Activated naive CD8-positive, alpha-beta T cell treated with anti-CD3 and anti-CD28 coated beads, Interleukin-2, amount 10 ng/mL, durations not matched to agents 7 days and 5 days (primary cell): ENCODE data around the gene ABCC4. TPM values are rescaled to one million over a fixed set of nuclear protein-coding genes. Genes with fewer than 3 reads are reported as not detected.

Source experiments
- ATAC-seq: fragments of 150-1000 bp; cut with Tn5 transposase; one replicate; pipeline ENCODE4 v1.10.0; 2021; ENCODE audit warnings: low read depth, moderate library complexity
- POLR2A ChIA-PET: fragments of 350-600 bp; sonication (Branson Sonifier 250); formaldehyde crosslinking; loops from one replicate; lab custom pipeline; 2021; ENCODE audit warnings: antibody characterized with exemption; lab: Charles Lee
- DNase-seq: peaks from one replicate; pipeline ENCODE4 v3.0.0; 2021
- H3K27ac Mint-ChIP-seq: one replicate; pipeline ENCODE4 v1.8.0; 2022; ENCODE audit warnings: mild to moderate bottlenecking, mixed read lengths
- H3K27me3 Mint-ChIP-seq: one replicate; pipeline ENCODE4 v1.8.0; 2022; ENCODE audit warnings: mild to moderate bottlenecking, moderate library complexity, mixed read lengths
- H3K36me3 Mint-ChIP-seq: one replicate; pipeline ENCODE4 v1.8.0; 2021; ENCODE audit warnings: mild to moderate bottlenecking, mixed read lengths
- H3K4me1 Mint-ChIP-seq: one replicate; pipeline ENCODE4 v1.8.0; 2021; ENCODE audit warnings: mixed read lengths
- H3K4me3 Mint-ChIP-seq: one replicate; pipeline ENCODE4 v1.8.0; 2022; ENCODE audit warnings: mild to moderate bottlenecking, moderate library complexity, mixed read lengths
- H3K9me3 Mint-ChIP-seq: one replicate; pipeline ENCODE4 v1.8.0; 2021; ENCODE audit warnings: mixed read lengths
- total RNA-seq, 2 experiments: library from RNA; stranded (reverse); gene quantifications; one replicate each; pipeline ENCODE4 v1.2.3, GENCODE V29; 2021

The ABCC4 gene
- total RNA-seq, 2 experiments from 2014 or later = 5.7 to 6.4 TPM

GRCh38 chr13:94992036-94992960, 309.0 kb downstream of the ABCC4 start:
- H3K36me3 Mint-ChIP-seq = no peaks in the 10 kb centered on the region
- POLR2A ChIA-PET = no interaction called here
- no peaks in the 10 kb centered on the region for H3K27me3 Mint-ChIP-seq
- no peak overlapping the region for H3K4me3 Mint-ChIP-seq
- H3K27ac Mint-ChIP-seq = no peak overlapping the region
- no peak for DNase-seq
- no peak for ATAC-seq
- no peaks in the 10 kb centered on the region for H3K4me1 Mint-ChIP-seq
- no peaks in the 10 kb centered on the region for H3K9me3 Mint-ChIP-seq

GRCh38 chr13:94988654-94989053, 312.6 kb downstream of the ABCC4 start:
- no peaks in the 10 kb centered on the region for H3K36me3 Mint-ChIP-seq
- POLR2A ChIA-PET = no interaction called here

GRCh38 chr13:94987869-94988268, 313.4 kb downstream of the ABCC4 start:
- DNase-seq (no peak), ATAC-seq (no peak)
- Mint-ChIP-seq H3K36me3 (no peaks in the 10 kb centered on the region), H3K27me3 (no peaks in the 10 kb centered on the region), H3K27ac (no peak overlapping the region), H3K4me1 (no peaks in the 10 kb centered on the region), H3K9me3 (no peaks in the 10 kb centered on the region), H3K4me3 (no peak overlapping the region)
- POLR2A ChIA-PET = no interaction called here

More at GRCh38 chr13:94988654-94989053, 312.6 kb downstream of the ABCC4 start:
- no peak for DNase-seq
- no peaks in the 10 kb centered on the region for H3K27me3 Mint-ChIP-seq
- ATAC-seq = no peak
- H3K4me3 Mint-ChIP-seq = no peak overlapping the region
- no peaks in the 10 kb centered on the region for H3K4me1 Mint-ChIP-seq
- H3K27ac Mint-ChIP-seq = no peak overlapping the region
- H3K9me3 Mint-ChIP-seq = no peaks in the 10 kb centered on the region

- Mint-ChIP-seq H3K27ac (no peak overlapping the region), H3K9me3 (no peaks in the 10 kb centered on the region), H3K4me3 (no peak overlapping the region), H3K36me3 (no peaks in the 10 kb centered on the region), H3K27me3 (no peaks in the 10 kb centered on the region), H3K4me1 (no peaks in the 10 kb centered on the region)
- DNase-seq (no peak), ATAC-seq (no peak)
- POLR2A ChIA-PET = no interaction called here
These were observed 314.2 kb downstream of the ABCC4 start for GRCh38 chr13:94987081-94987480.

- Mint-ChIP-seq H3K27ac (no peak overlapping the region), H3K4me1 (no peaks in the 10 kb centered on the region), H3K27me3 (no peaks in the 10 kb centered on the region), H3K9me3 (no peaks in the 10 kb centered on the region), H3K4me3 (no peak overlapping the region), H3K36me3 (no peaks in the 10 kb centered on the region)
- no peak for ATAC-seq
- POLR2A ChIA-PET = no interaction called here
- no peak for DNase-seq
These were observed 316.3 kb downstream of the ABCC4 start for GRCh38 chr13:94984958-94985357.

GRCh38 chr13:94978516-94978915, 322.7 kb downstream of the ABCC4 start:
- H3K36me3 Mint-ChIP-seq = no peaks in the 10 kb centered on the region
- ATAC-seq (no peak), DNase-seq (no peak)
- H3K27me3 Mint-ChIP-seq = peaks cover 2% of the 10 kb centered on the region
- POLR2A ChIA-PET = no interaction called here
- no peak overlapping the region for H3K27ac Mint-ChIP-seq
- no peaks in the 10 kb centered on the region for H3K4me1 Mint-ChIP-seq
- H3K9me3 Mint-ChIP-seq = peaks cover 2% of the 10 kb centered on the region
- H3K4me3 Mint-ChIP-seq = no peak overlapping the region

- no peaks in the 10 kb centered on the region for H3K36me3 Mint-ChIP-seq
- ATAC-seq (no peak), DNase-seq (no peak)
- peaks cover 18% of the 10 kb centered on the region for H3K27me3 Mint-ChIP-seq
- no peak overlapping the region for H3K4me3 Mint-ChIP-seq
- no peaks in the 10 kb centered on the region for H3K4me1 Mint-ChIP-seq
- peaks cover 2% of the 10 kb centered on the region for H3K9me3 Mint-ChIP-seq
- POLR2A ChIA-PET = interaction anchor here (0.7 kb wide), 1 partner anchor 712 kb away, joined by 3 read pairs; no protein-coding TSS in a partner anchor
- no peak overlapping the region for H3K27ac Mint-ChIP-seq
These were observed 327.0 kb downstream of the ABCC4 start for GRCh38 chr13:94974015-94974951.

GRCh38 chr13:94972262-94972661, 329.0 kb downstream of the ABCC4 start:
- Mint-ChIP-seq H3K9me3 (peaks cover 2% of the 10 kb centered on the region), H3K27ac (no peak overlapping the region), H3K27me3 (peaks cover 32% of the 10 kb centered on the region), H3K4me3 (no peak overlapping the region), H3K4me1 (peaks cover under 1% of the 10 kb centered on the region), H3K36me3 (no peaks in the 10 kb centered on the region)
- ATAC-seq (no peak), DNase-seq (no peak)
- POLR2A ChIA-PET = no interaction called here
